T-helper 1 cell treated with Interleukin-12 subunit alpha and Interleukin-12 subunit beta and Interleukin-4 antibody, amounts not matched to agents 30 ng/mL and 1 ng/mL, for 36 hours (primary cell): Measurements from ENCODE around the gene VKORC1. TPM values are rescaled to one million over a fixed set of nuclear protein-coding genes. Genes with fewer than 3 reads are reported as not detected.
"Not testable (repeated sequence)": the region's sequence is repeated elsewhere in the genome, so short reads cannot be mapped to it uniquely, and the experiment has no call there.

ENCODE experiments used
- intact Hi-C: fragments of 100-400 bp; cut with micrococcal nuclease; formaldehyde crosslinking; loops from one replicate; pipeline ENCODE4 v1.15.1; 2024
- total RNA-seq: library from RNA; stranded (reverse); gene quantifications from 2 replicates; pipeline ENCODE4 v1.2.3, GENCODE V29; 2022

Gene VKORC1
- 61.1 and 63.1 TPM in 2 replicates for total RNA-seq

DNA sequence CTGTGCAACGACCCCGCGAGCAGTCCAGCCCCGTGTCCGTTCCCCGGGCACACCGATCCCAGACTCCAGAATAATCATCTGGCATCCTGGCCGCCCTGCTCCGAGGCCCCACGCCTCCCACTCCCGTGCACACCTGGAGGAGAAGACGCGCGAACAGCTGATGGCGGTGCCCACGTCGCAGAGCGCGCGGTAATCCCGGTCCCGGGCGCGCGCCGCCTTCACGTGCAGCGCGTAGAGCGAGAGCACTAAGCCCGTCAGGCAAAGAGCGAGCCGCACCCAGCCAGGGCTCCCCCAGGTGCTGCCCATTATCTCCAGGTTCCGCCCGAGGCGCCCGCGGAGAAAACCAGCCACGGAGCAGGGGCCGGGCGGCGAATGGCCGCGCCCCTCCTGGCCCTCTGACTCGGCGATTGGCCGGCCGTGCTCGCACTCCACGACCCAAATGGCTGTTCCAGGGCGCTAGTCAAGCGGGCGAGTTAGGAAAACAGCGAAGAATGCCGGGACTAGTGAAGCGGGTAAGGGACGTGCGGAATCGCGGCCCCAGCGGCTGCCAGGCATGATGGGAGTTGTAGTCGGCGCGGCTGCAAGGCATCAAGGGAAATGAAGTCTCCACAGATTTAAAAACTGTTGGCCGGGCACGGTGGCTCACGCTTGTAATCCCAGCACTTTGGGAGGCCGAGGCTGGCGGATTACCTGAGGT, at the start of gene VKORC1:
Gene VKORC1 (minus strand): TSS at position 374 of the 697 bp plus-strand sequence. CDS start 68 bp downstream, at position 306.
- intact Hi-C loops, result loop anchor here (1.0 to 2.0 kb wide), 12 partner anchors 14 to 365 kb away; partner anchors contain the start of genes ARMC5, BCKDK, HSD3B7 and KAT8

DNA sequence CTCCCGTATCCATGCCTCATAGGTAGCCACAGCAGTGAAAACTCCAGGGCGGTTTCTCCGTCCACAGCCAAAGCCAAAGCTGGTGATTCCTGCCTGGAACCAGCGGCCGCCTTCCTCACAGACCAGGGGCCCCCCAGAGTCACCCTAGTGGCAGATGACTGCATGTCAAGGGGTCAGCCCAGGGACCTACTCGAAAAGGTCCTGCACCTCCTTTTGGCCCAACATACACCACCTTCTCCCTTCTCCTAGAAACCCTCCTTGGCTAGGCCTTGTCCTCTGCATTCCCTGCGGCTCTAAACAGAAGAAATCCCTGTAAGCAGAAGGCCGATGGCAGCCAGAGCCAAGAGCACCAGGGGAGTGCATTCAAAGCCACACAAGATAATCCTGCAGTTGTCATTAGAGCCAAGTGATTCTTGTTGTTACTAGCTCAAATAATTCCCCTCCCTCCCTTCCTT, 49.1 kb upstream of the VKORC1 start:
- intact Hi-C loops, result loop anchor here (2.0 to 5.0 kb wide), 2 partner anchors 35 to 299 kb away; partner anchors contain the start of genes BCKDK and ZNF843

DNA sequence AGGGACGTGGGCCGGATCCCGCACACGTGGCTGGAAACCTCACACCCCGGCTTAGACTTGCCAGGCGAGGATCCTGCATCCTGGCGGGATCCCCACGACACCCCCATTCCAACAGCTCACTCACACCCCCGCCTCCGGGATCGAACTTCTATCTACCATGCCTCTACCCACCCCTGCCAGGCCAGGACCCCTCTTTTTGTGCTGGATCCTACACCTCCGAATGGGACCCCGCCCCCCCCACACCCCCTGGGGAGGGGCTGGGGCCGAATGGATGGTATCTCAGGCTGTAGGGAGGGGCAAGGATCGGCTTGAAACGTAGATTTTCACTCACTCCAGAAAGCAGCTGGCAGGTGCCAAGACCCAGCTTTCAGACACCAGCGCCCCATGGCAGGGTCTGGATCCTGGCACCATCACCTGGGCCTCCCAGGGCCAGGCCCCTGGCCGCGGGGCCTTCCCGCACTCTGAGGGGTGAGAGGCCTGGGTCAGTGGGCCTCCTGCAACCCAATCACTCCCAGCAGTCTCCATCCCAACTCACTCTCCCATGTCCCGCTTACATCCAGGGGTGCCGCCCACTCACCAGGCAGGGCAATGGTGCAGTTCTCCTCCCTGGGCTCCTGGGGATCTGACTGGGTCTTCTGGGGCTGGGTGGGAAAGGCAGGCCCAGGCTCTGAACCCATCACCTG, 48.6 kb upstream of the VKORC1 start:
- intact Hi-C loops, result loop anchor here (2.0 to 5.0 kb wide), 2 partner anchors 34 to 299 kb away; partner anchors contain the start of genes BCKDK and ZNF843

DNA sequence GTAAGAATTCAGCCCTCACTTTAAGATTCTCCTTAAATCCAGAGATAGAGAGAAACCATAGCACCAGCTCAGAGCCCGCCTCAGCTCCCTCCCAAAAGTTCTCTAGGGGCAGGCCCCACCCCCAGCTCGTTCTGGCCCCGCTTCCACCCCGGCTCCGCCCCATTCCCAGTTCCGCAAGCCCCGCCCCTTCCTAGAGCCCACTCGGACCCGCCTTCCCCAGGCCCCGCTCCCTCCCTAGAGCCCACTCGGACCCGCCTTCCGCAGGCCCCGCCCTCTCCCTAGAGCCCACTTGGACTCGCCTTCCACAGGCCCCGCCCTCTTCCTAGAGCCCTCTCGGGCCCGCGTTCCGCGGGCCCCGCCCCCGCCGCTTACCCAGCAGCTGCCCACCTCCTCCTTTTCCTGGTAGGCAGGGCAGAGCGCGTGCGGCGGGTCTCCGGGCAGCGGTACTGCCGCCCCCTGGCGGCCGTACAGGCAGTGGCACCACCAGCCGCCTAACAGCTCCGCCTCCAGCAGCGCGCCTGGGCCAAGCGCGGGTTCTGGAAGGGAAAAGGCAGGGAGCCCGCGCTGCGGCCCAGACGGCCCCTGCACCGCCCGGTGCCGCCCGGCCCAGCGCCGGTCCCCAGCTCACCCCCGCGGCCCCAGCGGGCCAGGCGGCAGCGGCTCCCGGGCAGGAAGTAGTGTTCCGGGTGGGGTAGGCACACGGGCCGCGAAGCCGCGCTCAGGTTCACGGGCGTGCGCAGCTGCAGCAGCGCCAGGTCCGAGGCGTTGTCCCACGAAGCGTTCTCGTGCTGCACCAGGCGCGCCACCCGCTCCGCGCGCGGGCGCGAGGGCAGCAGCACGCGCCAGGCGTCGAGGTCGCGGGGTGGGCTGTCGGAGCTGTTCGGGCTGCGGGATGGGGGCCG, 47.8 kb upstream of the VKORC1 start:
- intact Hi-C loops, result loop anchor here (1.0 to 5.0 kb wide), 18 partner anchors 17 to 727 kb away; partner anchors contain the start of genes ARMC5, BCKDK, CFAP119 and FBXL19

DNA sequence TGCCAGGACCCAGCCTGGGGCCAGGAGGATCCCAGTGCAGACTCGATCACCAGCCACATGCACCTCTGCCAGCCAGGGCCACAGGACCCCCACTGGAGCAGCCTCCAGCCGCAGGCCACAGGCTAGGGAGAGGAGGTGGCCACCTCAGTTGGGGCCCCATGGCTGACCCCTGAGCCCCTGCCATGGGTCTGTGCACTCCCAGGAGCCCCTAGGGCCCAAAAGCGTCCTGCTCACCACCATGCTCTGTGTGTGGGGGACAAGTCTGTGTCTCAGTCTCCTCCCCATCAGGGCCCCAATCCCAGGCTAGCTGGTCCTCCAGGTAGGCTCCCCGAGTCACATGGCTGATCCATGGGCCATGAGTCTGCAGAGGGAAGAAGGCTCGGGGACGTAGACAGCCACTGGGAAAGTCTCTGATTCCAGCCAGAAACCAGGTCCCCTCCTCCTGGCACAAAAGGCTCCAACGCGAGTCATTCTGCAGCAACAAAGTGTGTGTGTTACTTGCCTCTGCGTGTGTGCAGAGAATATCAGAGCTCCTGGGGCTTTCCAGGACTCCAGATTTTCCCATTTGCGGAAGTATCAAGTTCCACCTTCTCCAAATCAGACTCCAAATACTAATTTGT, 47.0 kb upstream of the VKORC1 start:
- intact Hi-C loops, result loop anchor here (1.0 to 5.0 kb wide), 18 partner anchors 18 to 728 kb away; partner anchors contain the start of genes ARMC5, BCKDK, CFAP119 and FBXL19

DNA sequence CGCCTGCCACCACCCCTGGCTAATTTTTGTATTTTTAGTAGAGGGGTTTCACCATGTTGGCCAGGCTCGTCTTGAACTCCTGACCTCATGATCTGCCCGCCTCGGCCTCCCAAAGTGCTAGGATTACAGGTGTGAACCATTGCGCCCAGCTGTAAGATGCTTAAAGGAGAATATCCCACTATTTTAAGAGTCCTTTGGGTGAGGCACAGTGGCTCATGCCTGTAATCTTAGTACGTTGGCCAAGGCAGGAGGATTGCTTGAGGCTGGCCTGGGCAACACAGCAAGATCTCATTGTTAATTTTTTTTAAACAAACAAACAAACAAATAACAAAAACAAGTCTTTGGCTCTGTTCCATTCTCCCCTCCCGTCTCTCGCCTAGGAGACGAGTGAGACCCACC, 46.5 kb upstream of the VKORC1 start:
- intact Hi-C loops, result loop anchor here (5.0 kb wide), 1 partner anchor 301 kb away; the partner anchor contains the start of gene ZNF843

DNA sequence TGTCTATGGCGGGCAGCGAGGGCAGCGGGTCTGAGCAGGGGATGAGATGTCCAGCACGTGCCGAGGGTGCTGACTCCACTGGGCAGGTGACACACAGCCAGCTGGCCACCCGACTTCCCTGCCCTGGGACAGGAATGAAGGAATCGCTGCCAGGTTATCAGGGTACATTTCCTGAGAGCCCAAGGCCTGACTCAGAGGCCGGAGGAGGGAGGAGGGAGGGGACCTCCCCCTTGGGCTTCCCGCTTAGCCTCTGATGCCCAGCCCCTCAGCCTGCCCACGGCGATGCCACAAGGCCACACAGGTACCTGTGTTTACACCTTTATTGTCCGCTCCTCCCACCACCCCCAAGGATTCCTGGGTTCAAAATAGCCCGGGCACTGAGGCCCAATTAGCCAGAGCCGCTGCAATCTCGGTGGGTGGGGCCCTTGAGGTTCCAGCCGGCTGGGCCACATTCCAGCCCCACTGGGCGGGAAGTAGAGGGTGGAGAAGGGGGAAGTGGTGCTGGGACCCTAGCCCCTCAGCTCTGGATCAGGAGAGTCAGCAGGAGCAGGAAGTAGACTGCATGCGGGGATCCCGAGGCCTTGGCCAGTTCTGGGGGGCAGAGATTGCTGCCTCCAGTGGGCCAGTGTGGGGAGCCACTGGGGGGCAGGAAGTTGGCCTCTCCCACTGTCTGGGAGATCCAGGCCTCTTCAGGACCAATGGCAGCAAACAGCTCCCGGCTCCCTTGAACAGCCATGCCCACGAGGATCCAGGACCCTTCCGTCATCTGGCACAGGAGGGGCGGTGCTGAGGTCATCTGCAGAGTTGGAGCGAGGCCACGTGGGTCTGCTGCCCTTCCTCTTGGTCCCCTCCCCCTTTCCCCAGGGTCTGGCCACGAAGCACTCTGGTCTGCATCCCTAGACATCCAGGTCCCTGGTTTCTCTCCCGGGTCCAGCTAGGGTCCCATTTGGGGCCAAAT, 44.3 kb upstream of the VKORC1 start:
- intact Hi-C loops, result no loop called here

DNA sequence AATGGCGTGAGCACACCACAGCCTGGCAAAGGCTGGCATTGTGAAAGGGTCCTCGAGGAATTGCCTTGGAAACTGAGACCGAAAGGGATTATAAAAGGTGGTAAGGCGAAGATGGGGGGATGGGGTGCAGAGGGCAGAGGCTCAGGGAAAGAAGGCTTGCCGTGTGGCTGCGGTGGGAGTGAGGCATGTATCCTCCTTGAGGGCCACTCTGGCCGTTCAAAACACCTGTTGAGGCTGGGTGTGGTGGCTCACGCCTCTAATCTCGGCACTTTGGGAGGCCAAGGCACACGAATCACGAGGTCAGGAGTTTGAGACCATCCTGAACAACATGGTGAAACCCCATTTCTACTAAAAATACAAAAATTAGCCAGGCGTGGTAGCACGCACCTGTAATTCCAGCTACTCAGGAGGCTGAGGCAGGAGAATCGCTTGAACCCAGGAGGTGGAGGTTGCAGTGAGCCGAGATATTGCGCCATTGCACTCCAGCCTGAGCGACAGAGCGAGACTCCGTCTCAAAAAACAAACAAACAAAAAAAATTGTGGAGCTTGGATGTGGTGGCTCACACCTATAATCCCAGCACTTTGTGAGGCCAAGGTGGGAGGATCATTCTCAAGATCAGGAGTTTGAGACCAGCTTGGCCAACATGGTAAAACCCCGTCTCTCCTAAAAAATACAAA, 42.4 kb upstream of the VKORC1 start:
- intact Hi-C loops, result not testable (repeated sequence)

DNA sequence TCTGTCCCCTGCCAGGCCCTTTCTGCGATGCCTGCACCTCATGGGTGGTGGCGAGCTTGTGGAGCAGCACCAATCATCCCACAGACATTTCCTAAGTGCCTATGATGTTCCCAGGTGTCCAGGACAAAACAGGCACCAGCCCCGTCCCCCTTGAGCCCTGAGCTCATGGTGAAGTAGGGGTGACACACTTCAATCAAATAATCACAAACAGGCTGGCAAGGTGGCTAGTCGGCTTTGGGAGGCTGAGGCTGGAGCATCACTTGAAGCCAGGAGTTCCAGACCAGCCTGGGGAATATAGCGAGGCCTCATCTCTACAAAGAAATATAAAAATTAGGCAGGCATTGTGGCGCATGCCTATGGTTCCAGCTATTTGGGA, 41.7 kb upstream of the VKORC1 start:
- intact Hi-C loops, result no loop called here

DNA sequence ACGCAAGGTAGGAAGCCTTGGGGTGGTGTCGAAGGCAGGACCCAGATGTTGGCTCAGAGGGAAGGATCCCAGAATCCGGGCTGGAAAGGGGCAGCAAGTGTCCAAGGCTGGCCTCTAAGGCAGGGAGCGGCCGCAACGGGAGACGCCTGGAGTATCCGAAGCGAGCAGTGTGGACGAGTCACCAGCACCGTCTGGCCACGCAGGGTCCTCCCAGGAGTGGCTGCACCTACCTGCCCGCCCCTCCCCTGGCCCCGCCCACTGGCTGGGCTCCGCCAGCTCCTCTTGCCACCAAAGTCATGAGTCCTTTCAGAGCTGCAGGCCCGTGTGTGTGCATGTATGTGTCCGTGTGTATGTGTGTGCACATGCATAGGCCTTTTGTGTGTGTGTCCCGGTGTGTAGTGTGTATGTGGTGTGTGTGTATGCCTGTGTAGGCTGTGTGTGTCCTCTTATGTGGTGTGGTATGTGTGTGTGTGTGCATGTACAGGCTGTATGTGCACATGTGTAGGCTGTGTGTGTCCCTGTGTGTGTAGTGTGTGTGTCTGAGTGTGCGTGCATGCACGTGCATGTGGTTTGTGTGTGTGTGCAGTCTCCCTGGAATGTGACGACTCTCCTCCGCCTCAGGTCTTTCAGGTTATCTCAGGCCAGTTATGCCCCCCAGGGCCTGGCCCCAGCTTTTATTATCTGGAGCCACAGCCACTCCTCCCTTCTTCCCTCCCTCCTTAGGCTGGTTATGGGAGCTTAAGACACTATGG, 41.1 kb upstream of the VKORC1 start, which contains the start of gene PRSS8:
Gene PRSS8 (minus strand): TSS at position 193 of the 752 bp plus-strand sequence. CDS start 229 bp downstream, outside the sequence.
- intact Hi-C loops, result no loop called here

DNA sequence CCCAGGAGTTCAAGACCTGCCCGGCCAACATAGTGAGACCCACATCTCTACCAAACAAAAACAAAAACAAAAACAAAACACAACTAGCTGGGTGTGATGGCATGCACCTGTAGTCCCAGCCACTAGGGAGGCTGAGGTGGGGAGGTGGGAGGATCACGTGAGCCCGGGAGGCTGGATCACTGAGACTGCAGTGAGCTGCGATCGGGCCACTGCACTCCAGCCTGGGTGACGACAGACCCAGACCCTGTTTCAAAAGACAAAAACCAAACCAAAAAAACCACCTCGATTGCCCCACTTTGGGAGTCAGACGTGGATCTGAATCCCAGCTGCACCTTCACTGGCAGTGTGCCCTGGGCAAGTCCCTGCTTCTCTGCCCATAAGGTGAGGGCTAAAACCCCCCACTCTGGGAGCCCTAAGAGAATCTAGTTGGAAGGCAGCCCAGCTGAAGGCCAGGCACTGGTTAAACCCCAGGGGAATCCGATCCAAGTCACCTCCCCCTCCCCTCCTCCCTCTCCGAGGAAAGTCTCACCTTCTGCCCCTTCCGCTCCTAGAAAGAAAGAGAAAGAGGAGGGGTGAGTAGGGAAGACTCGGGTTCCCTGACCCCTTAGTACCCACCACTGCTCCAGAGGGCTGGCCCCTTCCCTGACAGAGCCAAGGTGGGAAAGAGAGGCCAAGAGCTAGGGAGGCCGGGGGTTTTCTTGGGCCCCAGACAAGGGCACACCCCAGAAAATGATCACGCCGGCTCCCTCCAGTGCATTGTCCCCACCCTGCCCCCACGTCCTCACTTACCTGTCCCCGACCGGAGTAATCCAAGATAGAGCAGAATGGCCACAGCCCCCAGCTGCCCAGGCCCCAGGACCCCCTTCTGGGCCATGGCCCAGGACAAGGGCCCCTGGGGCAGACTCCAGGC, 40.3 kb upstream of the VKORC1 start:
- intact Hi-C loops, result no loop called here

DNA sequence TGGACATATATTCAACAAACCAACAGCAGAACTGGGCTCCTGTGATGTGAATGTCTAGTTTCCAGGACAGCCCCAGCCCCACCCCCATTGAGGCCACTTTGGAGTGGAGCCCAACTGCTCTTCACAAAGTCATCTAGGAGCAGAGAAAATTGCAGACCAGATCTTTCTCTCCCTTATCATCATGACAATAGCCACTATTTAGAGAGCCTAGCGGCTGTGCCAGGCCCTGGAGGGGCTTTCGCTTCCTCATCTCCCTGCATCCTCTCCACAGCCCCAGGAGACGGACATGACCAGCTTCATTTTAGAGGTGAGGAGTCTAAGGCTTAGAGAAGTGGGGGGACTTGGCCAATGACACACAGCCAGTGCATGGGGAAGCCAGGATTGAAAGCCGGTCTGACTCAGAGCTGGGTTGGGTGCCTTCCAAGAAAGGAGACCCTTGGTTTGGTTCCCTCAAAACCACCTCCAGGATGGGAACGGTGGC, 39.5 kb upstream of the VKORC1 start:
- intact Hi-C loops, result no loop called here

DNA sequence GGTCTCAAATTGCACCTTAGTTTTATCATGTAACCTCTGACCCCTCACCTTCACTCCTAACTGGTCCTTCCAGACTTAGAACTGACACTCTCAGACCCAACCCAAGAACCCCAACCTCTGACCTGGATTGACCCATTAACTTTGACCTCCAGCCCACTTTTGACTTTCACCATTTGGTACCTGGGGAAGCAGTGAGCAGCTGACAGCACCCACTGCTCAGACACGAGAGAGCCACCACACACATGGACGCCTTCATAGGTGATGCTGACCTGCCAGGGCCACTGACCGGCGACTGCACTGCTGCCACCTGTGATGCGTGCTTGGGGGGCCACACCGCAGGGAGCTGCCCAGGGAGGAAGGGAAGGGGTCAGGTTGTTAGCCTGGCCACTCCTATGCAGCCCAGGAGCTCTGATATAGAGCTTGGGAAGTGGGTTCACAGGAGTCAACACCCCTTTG, 38.5 kb upstream of the VKORC1 start:
- intact Hi-C loops, result no loop called here

DNA sequence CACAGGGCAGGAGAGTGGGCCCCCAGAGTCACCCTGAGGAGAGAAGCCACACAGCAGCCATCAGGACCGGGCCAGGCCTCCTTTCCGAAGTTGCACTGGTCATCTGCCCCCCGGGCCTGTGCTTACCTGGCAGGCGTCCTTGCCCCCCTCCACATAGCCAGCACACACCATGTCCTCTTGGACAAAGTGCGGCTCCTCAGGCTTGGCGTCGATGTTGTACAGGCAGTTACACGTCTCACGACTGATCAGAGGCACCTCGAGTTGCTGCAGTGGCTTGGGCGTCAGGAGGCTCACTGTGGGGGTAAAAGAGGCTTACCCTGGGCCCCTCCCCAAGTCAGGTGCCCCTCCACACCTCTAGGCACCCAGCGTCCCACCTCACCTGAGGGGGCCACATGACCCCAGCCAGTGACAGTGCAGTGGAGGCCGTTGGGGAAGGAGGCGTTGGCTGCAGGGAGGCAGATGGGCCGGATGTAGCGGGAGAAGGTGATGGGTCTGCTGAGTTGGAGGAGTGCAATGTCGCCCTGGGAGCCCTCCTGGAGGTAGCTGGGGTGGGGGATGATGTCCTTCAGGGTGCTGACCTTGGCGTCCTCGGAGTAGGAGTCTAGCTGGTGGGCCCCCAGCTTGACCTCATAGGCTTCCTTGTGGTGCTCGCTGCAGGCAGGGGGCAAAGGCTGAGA, 37.8 kb upstream of the VKORC1 start:
- intact Hi-C loops, result no loop called here

DNA sequence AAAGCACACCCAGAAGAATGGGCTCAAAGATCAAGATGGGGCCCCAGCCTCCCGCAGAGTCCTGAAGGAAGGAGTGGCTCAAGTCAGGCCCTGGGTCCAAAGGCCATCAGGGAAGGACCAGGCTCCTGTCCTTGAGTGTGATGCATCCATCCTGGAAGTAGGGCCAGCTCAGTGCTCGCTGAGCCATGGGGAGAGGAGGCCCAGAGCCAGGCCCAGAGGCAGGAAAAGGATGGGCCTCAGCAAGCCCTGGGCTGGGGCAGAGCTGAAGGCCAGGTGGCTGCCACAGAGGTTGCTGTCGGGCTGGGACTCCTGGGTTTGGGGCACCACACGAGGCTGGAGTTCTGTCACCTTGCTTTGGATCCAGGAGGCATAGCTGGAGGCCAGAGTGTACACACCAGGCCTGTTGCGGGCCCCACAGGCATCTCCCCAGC, 37.3 kb upstream of the VKORC1 start:
- intact Hi-C loops, result no loop called here

DNA sequence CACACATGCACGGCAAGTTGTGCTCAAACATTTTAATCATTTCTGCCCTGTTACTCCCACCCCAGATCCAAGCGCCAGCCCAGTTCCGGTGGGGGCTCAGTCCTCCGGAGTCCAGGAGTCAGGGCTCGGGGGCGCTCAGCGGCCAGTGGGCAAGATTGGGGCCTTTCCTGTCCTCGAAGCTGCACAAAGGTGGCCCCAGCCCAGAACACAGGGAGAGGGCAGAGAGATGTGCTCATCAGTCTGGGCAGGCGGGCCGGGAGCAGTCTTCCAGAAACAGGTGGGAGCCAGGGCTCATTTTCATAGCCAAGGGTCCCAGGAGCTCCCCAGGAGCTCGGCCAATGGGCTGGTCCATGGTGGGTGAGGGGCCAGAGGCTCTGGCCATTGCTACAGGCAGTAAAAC, 36.8 kb upstream of the VKORC1 start:
- intact Hi-C loops, result no loop called here
